ENCODE results near the gene BEND5. TPM values are rescaled to one million over a fixed set of nuclear protein-coding genes. Genes with fewer than 3 reads are reported as not detected.

Gene BEND5
- total and polyA plus RNA-seq, 2 experiments from 2014 or later = not detected

DNA sequence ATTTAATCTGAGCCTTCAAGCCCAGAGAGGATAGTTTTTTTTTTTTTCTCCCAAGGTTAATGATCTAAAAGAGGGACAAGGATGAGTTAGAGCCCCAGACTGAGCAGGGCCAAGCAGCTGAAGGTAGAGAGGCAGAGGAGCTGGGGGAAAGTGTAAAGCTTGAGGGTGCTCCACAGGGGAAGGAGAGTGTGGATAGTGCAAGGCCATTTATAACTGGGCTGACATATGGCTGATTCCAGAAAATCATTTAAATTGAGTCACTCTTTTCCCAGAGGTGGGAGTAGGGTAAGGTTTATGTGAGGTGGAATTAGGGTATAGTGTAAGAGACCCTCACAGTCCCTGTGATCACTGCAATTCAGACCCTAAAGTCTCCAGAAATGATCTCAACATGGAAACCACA, 55.8 kb downstream of the BEND5 start:
- no peaks in the 10 kb centered on the region for H3K9me2 ChIP-seq (ENCODE audit: insufficient read depth)
- H3K36me3 ChIP-seq (ENCODE audit: low read depth) = no peaks in the 10 kb centered on the region
- no peak overlapping the region for H2AFZ ChIP-seq
- H3K27ac ChIP-seq = no peak overlapping the region
- H3K9me3 ChIP-seq (ENCODE audit: low read depth) = no peaks in the 10 kb centered on the region
- no peaks in the 10 kb centered on the region; the same call in 1 of the 2 replicates for H3K27me3 ChIP-seq (replicated peaks; ENCODE audit: insufficient read depth)
- in situ Hi-C loops (cut with MboI) = no loop called here
- no peaks in the 10 kb centered on the region for H3F3A ChIP-seq (ENCODE audit: insufficient read depth)
- TF ChIP-seq EZH2 (IDR thresholded peaks at IDR 0.05; ENCODE audit: insufficient read depth, poor library complexity, severe bottlenecking) = no peak
- TF ChIP-seq EZH2phosphoT487 (IDR thresholded peaks at IDR 0.05; ENCODE audit: insufficient read depth, low read depth) = no peak
- H3K79me2 ChIP-seq (ENCODE audit: insufficient read depth) = no peaks in the 10 kb centered on the region
- no peak overlapping the region for H3K9ac ChIP-seq
- no peak overlapping the region for H3K4me2 ChIP-seq (ENCODE audit: unreplicated experiment)
- H4K20me1 ChIP-seq (ENCODE audit: insufficient read depth) = no peaks in the 10 kb centered on the region
- no peak overlapping the region for H3K4me3 ChIP-seq
- DNase-seq = no peak
- no peaks in the 10 kb centered on the region for H3K4me1 ChIP-seq (ENCODE audit: insufficient read depth)

DNA sequence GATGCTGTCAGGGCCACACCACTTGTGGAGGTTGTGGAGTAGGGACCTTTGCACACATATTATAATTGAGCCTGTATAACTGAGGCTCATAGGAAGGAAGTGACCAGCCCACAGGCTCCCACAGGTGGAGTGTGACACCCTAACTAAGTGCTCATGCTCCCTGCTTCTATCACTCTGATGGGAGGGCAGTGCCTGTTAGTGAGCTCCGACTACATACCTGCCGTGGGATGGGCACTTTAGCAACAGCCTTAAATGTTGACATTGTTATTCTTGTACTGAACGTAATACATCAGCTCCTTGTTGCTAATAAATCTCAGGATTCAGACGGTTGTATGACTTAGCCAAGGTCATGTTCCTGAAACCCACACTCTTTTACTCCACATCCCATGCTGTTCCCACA, 58.0 kb downstream of the BEND5 start:
- DNase-seq = no peak
- Histone ChIP-seq H3K79me2 (ENCODE audit: insufficient read depth) (no peaks in the 10 kb centered on the region), H3K9me3 (ENCODE audit: low read depth) (no peaks in the 10 kb centered on the region), H3K4me1 (ENCODE audit: insufficient read depth) (no peaks in the 10 kb centered on the region), H3K4me2 (ENCODE audit: unreplicated experiment) (no peak overlapping the region), H3K9me2 (ENCODE audit: insufficient read depth) (no peaks in the 10 kb centered on the region), H3K36me3 (ENCODE audit: low read depth) (no peaks in the 10 kb centered on the region), H3K27ac (no peak overlapping the region), H3K27me3 (replicated peaks; ENCODE audit: insufficient read depth) (no peaks in the 10 kb centered on the region), H3K4me3 (no peak overlapping the region), H2AFZ (no peak overlapping the region), H3F3A (ENCODE audit: insufficient read depth) (no peaks in the 10 kb centered on the region), H4K20me1 (ENCODE audit: insufficient read depth) (no peaks in the 10 kb centered on the region), H3K9ac (no peak overlapping the region)
- in situ Hi-C loops (cut with MboI) = no loop called here
- 46 to 51% methylated on average over 4 of the region's 4 CpGs for WGBS, 2 experiments (ENCODE audit: low coverage in 1 of 2, low lambda C conversion rate in 2 of 2, missing lambda C conversion rate in 2 of 2)
- TF ChIP-seq EZH2phosphoT487 (IDR thresholded peaks at IDR 0.05; ENCODE audit: insufficient read depth, low read depth) = no peak
- no peak for TF ChIP-seq EZH2 (IDR thresholded peaks at IDR 0.05; ENCODE audit: insufficient read depth, poor library complexity, severe bottlenecking)

DNA sequence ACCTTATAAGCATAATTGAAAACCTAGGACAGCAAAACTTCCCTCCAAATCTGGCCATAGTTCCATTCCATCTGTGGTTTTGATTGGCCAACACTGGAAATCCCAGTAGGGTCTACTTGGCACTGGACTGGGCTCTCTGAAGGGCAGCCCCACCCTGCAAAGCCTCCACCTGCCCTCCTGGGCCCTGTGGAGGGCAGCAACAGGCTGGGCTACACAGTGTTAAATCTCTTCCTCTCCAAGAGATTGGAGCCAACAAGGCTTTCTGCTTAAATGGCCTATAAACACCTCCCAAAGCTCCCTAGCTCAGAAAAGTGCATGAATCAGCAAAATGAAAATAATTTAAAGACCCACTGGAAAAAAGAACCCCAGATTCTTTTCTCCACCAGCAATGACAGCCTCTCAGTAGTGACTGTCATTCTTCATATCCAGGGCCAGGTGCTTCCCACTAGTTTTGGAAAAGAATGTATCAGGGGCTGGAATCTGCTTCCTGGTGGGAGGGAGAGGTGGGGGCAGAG, 58.5 kb downstream of the BEND5 start:
- Histone ChIP-seq H3K79me2 (ENCODE audit: insufficient read depth) (no peaks in the 10 kb centered on the region), H3K27ac (no peak overlapping the region), H3K9me2 (ENCODE audit: insufficient read depth) (no peaks in the 10 kb centered on the region), H4K20me1 (ENCODE audit: insufficient read depth) (no peaks in the 10 kb centered on the region), H3K36me3 (ENCODE audit: low read depth) (no peaks in the 10 kb centered on the region), H3K27me3 (replicated peaks; ENCODE audit: insufficient read depth) (no peaks in the 10 kb centered on the region), H3K9me3 (ENCODE audit: low read depth) (no peaks in the 10 kb centered on the region), H3K4me3 (no peak overlapping the region), H3K9ac (no peak overlapping the region), H3F3A (ENCODE audit: insufficient read depth) (no peaks in the 10 kb centered on the region), H2AFZ (no peak overlapping the region), H3K4me1 (ENCODE audit: insufficient read depth) (no peaks in the 10 kb centered on the region), H3K4me2 (ENCODE audit: unreplicated experiment) (no peak overlapping the region)
- TF ChIP-seq EZH2 (IDR thresholded peaks at IDR 0.05; ENCODE audit: insufficient read depth, poor library complexity, severe bottlenecking) = no peak
- TF ChIP-seq EZH2phosphoT487 (IDR thresholded peaks at IDR 0.05; ENCODE audit: insufficient read depth, low read depth) = no peak
- in situ Hi-C loops (cut with MboI) = no loop called here
- no peak for DNase-seq

DNA sequence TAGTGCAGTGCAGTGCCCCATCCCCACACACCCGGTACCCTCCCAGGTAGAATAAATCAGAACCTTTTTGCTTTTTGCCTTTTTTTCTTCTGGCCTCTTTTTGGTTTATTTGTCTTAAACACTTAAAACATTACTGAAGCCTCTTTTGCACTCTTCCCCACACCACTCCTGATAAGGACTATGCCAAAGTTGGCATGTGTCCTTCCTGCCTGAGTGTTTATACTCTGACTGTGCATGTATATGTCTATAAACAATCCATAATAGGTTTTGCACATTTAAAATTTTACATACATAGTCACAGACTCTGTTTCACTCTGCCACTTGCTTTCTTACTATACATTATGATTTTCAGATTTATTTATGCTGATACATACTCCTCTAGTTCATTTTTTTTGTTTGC, 59.6 kb downstream of the BEND5 start:
- no peaks in the 10 kb centered on the region for H4K20me1 ChIP-seq (ENCODE audit: insufficient read depth)
- 79 to 85% methylated on average over 1 of the region's 1 CpG for WGBS, 2 experiments (ENCODE audit: low coverage in 1 of 2, low lambda C conversion rate in 2 of 2, missing lambda C conversion rate in 2 of 2)
- H3K9ac ChIP-seq = no peak overlapping the region
- H3K79me2 ChIP-seq (ENCODE audit: insufficient read depth) = no peaks in the 10 kb centered on the region
- H3K27me3 ChIP-seq (replicated peaks; ENCODE audit: insufficient read depth) = no peaks in the 10 kb centered on the region
- no peaks in the 10 kb centered on the region for H3K4me1 ChIP-seq (ENCODE audit: insufficient read depth)
- no peaks in the 10 kb centered on the region for H3K9me3 ChIP-seq (ENCODE audit: low read depth)
- H3K4me3 ChIP-seq = no peak overlapping the region
- H3K4me2 ChIP-seq (ENCODE audit: unreplicated experiment) = no peak overlapping the region
- DNase-seq = no peak
- TF ChIP-seq EZH2phosphoT487 (IDR thresholded peaks at IDR 0.05; ENCODE audit: insufficient read depth, low read depth) (no peak), EZH2 (IDR thresholded peaks at IDR 0.05; ENCODE audit: insufficient read depth, poor library complexity, severe bottlenecking) (no peak)
- no peak overlapping the region for H3K27ac ChIP-seq
- no peaks in the 10 kb centered on the region for H3F3A ChIP-seq (ENCODE audit: insufficient read depth)
- no peaks in the 10 kb centered on the region for H3K9me2 ChIP-seq (ENCODE audit: insufficient read depth)
- no peak overlapping the region for H2AFZ ChIP-seq
- no peaks in the 10 kb centered on the region for H3K36me3 ChIP-seq (ENCODE audit: low read depth)
- in situ Hi-C loops (cut with MboI) = no loop called here

DNA sequence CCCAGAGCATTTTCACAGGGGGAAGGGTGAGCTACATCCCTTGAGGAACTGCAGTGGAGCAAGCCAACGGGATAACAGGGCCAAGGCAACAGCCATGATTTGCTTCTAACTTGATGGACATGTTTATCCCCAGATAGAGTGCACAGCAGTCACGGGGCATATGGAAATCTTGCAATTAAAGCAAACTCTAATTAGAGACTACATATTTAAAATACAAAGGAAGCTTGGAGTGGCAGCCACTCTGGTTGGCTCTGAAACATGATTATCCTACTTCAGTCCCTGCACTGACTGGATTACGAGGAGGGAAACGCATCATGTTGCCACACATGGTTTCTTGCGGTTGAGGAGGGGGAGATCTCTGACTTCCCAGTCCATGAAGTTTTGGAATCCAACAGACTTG, 60.8 kb downstream of the BEND5 start:
- Histone ChIP-seq H3K9me3 (ENCODE audit: low read depth) (no peaks in the 10 kb centered on the region), H3K27me3 (replicated peaks; ENCODE audit: insufficient read depth) (no peaks in the 10 kb centered on the region), H3K4me2 (ENCODE audit: unreplicated experiment) (no peak overlapping the region), H4K20me1 (ENCODE audit: insufficient read depth) (no peaks in the 10 kb centered on the region), H3F3A (ENCODE audit: insufficient read depth) (no peaks in the 10 kb centered on the region), H3K9me2 (ENCODE audit: insufficient read depth) (no peaks in the 10 kb centered on the region), H3K79me2 (ENCODE audit: insufficient read depth) (no peaks in the 10 kb centered on the region), H3K36me3 (ENCODE audit: low read depth) (no peaks in the 10 kb centered on the region), H3K9ac (no peak overlapping the region), H3K27ac (no peak overlapping the region), H2AFZ (no peak overlapping the region), H3K4me3 (no peak overlapping the region), H3K4me1 (ENCODE audit: insufficient read depth) (no peaks in the 10 kb centered on the region)
- no peak for DNase-seq
- WGBS, 2 experiments (ENCODE audit: low coverage in 1 of 2, low lambda C conversion rate in 2 of 2, missing lambda C conversion rate in 2 of 2) = 34 to 40% methylated on average over 5 of the region's 5 CpGs
- in situ Hi-C loops (cut with MboI) = no loop called here
- TF ChIP-seq EZH2phosphoT487 (IDR thresholded peaks at IDR 0.05; ENCODE audit: insufficient read depth, low read depth) (no peak), EZH2 (IDR thresholded peaks at IDR 0.05; ENCODE audit: insufficient read depth, poor library complexity, severe bottlenecking) (no peak)

All from GM23248 (cell line).